MM.1S (cell line): ENCODE results near the gene TGFA.

ENCODE experiments used
- CTCF ChIP-seq: fragments of 300-600 bp; sonication (generic); IDR thresholded peaks from 2 replicates; pipeline ENCODE4 v1.5.1; 2016; ENCODE audit warnings: antibody characterized with exemption, low read length, mixed read lengths
- EZH2 ChIP-seq: fragments of 300-600 bp; sonication (generic); optimal IDR thresholded peaks from 2 replicates; pipeline ENCODE3; 2017; ENCODE audit warnings: low read depth, mild to moderate bottlenecking, antibody characterized with exemption, low read length, mixed read lengths
- EZH2phosphoT487 ChIP-seq: fragments of 300-600 bp; sonication (generic); IDR thresholded peaks from 2 replicates; pipeline ENCODE4 v1.6.1; 2018; ENCODE audit warnings: antibody characterized with exemption, low read length

GRCh38 chr2:70508711-70509462 lies 44.7 kb downstream of the TGFA start:
- TF ChIP-seq CTCF (no peak), EZH2 (no peak), EZH2phosphoT487 (no peak)
